ENCODE measurements around the gene NPAS3.

Gene NPAS3

GRCh38 chr14:33103489-33103888, 164.8 kb downstream of the NPAS3 start:
- no peak overlapping the region for H3K9ac ChIP-seq (ENCODE audit: low read length)

GRCh38 chr14:33103966-33104365, 165.3 kb downstream of the NPAS3 start:
- no peaks in the 10 kb centered on the region for H3K27me3 ChIP-seq (ENCODE audit: control insufficient read depth, insufficient read depth, low read length)
- no peaks in the 10 kb centered on the region for H3K36me3 ChIP-seq (ENCODE audit: control insufficient read depth, low read depth, low read length)
- no peaks in the 10 kb centered on the region for H3K4me1 ChIP-seq (ENCODE audit: control insufficient read depth, low read depth, low read length)
- no peak overlapping the region for H3K9ac ChIP-seq (ENCODE audit: low read length)
- no peak overlapping the region for H3K27ac ChIP-seq (ENCODE audit: low read length)
- H3K4me3 ChIP-seq (ENCODE audit: low read length), result no peak overlapping the region
- no peaks in the 10 kb centered on the region for H3K9me3 ChIP-seq (ENCODE audit: control insufficient read depth, low read depth, low read length)

More at GRCh38 chr14:33103489-33103888, 164.8 kb downstream of the NPAS3 start:
- no peaks in the 10 kb centered on the region for H3K9me3 ChIP-seq (ENCODE audit: control insufficient read depth, low read depth, low read length)
- H3K36me3 ChIP-seq (ENCODE audit: control insufficient read depth, low read depth, low read length), result no peaks in the 10 kb centered on the region
- no peaks in the 10 kb centered on the region for H3K27me3 ChIP-seq (ENCODE audit: control insufficient read depth, insufficient read depth, low read length)
- H3K27ac ChIP-seq (ENCODE audit: low read length), result no peak overlapping the region
- no peak overlapping the region for H3K4me3 ChIP-seq (ENCODE audit: low read length)
- H3K4me1 ChIP-seq (ENCODE audit: control insufficient read depth, low read depth, low read length), result no peaks in the 10 kb centered on the region

GRCh38 chr14:33110737-33111443, 172.2 kb downstream of the NPAS3 start:
- Histone ChIP-seq H3K27me3 (ENCODE audit: control insufficient read depth, insufficient read depth, low read length) (no peaks in the 10 kb centered on the region), H3K4me1 (ENCODE audit: control insufficient read depth, low read depth, low read length) (peaks cover 9% of the 10 kb centered on the region), H3K9me3 (ENCODE audit: control insufficient read depth, low read depth, low read length) (no peaks in the 10 kb centered on the region), H3K36me3 (ENCODE audit: control insufficient read depth, low read depth, low read length) (no peaks in the 10 kb centered on the region), H3K4me3 (ENCODE audit: low read length) (no peak overlapping the region), H3K9ac (ENCODE audit: low read length) (no peak overlapping the region), H3K27ac (ENCODE audit: low read length) (no peak overlapping the region)

- Histone ChIP-seq H3K9me3 (ENCODE audit: control insufficient read depth, low read depth, low read length) (no peaks in the 10 kb centered on the region), H3K4me3 (ENCODE audit: low read length) (no peak overlapping the region), H3K4me1 (ENCODE audit: control insufficient read depth, low read depth, low read length) (peaks cover 14% of the 10 kb centered on the region), H3K27ac (ENCODE audit: low read length) (no peak overlapping the region), H3K27me3 (ENCODE audit: control insufficient read depth, insufficient read depth, low read length) (no peaks in the 10 kb centered on the region), H3K36me3 (ENCODE audit: control insufficient read depth, low read depth, low read length) (no peaks in the 10 kb centered on the region), H3K9ac (ENCODE audit: low read length) (no peak overlapping the region)
Observed at GRCh38 chr14:33114331-33114730, 175.7 kb downstream of the NPAS3 start.

GRCh38 chr14:33118668-33119067, 180.0 kb downstream of the NPAS3 start:
- no peak overlapping the region for H3K4me3 ChIP-seq (ENCODE audit: low read length)
- H3K27me3 ChIP-seq (ENCODE audit: control insufficient read depth, insufficient read depth, low read length), result no peaks in the 10 kb centered on the region
- no peak overlapping the region for H3K9ac ChIP-seq (ENCODE audit: low read length)
- H3K4me1 ChIP-seq (ENCODE audit: control insufficient read depth, low read depth, low read length), result peaks cover 6% of the 10 kb centered on the region
- H3K36me3 ChIP-seq (ENCODE audit: control insufficient read depth, low read depth, low read length), result no peaks in the 10 kb centered on the region
- H3K9me3 ChIP-seq (ENCODE audit: control insufficient read depth, low read depth, low read length), result no peaks in the 10 kb centered on the region
- no peak overlapping the region for H3K27ac ChIP-seq (ENCODE audit: low read length)

GRCh38 chr14:33120341-33120740, 181.7 kb downstream of the NPAS3 start:
- Histone ChIP-seq H3K27me3 (ENCODE audit: control insufficient read depth, insufficient read depth, low read length) (no peaks in the 10 kb centered on the region), H3K9me3 (ENCODE audit: control insufficient read depth, low read depth, low read length) (no peaks in the 10 kb centered on the region), H3K27ac (ENCODE audit: low read length) (no peak overlapping the region), H3K4me1 (ENCODE audit: control insufficient read depth, low read depth, low read length) (peaks cover 6% of the 10 kb centered on the region), H3K36me3 (ENCODE audit: control insufficient read depth, low read depth, low read length) (no peaks in the 10 kb centered on the region), H3K9ac (ENCODE audit: low read length) (no peak overlapping the region), H3K4me3 (ENCODE audit: low read length) (no peak overlapping the region)

GRCh38 chr14:33120966-33121365, 182.3 kb downstream of the NPAS3 start:
- Histone ChIP-seq H3K4me3 (ENCODE audit: low read length) (no peak overlapping the region), H3K4me1 (ENCODE audit: control insufficient read depth, low read depth, low read length) (peaks cover 5% of the 10 kb centered on the region), H3K27ac (ENCODE audit: low read length) (no peak overlapping the region), H3K9me3 (ENCODE audit: control insufficient read depth, low read depth, low read length) (no peaks in the 10 kb centered on the region), H3K27me3 (ENCODE audit: control insufficient read depth, insufficient read depth, low read length) (no peaks in the 10 kb centered on the region), H3K36me3 (ENCODE audit: control insufficient read depth, low read depth, low read length) (no peaks in the 10 kb centered on the region), H3K9ac (ENCODE audit: low read length) (no peak overlapping the region)

GRCh38 chr14:33123281-33123680, 184.6 kb downstream of the NPAS3 start:
- Histone ChIP-seq H3K4me3 (ENCODE audit: low read length) (no peak overlapping the region), H3K4me1 (ENCODE audit: control insufficient read depth, low read depth, low read length) (no peaks in the 10 kb centered on the region), H3K9me3 (ENCODE audit: control insufficient read depth, low read depth, low read length) (no peaks in the 10 kb centered on the region), H3K36me3 (ENCODE audit: control insufficient read depth, low read depth, low read length) (no peaks in the 10 kb centered on the region), H3K27ac (ENCODE audit: low read length) (no peak overlapping the region), H3K27me3 (ENCODE audit: control insufficient read depth, insufficient read depth, low read length) (no peaks in the 10 kb centered on the region), H3K9ac (ENCODE audit: low read length) (no peak overlapping the region)

GRCh38 chr14:33126433-33126832, 187.8 kb downstream of the NPAS3 start:
- no peaks in the 10 kb centered on the region for H3K4me1 ChIP-seq (ENCODE audit: control insufficient read depth, low read depth, low read length)
- no peak overlapping the region for H3K27ac ChIP-seq (ENCODE audit: low read length)
- no peaks in the 10 kb centered on the region for H3K9me3 ChIP-seq (ENCODE audit: control insufficient read depth, low read depth, low read length)
- H3K27me3 ChIP-seq (ENCODE audit: control insufficient read depth, insufficient read depth, low read length), result no peaks in the 10 kb centered on the region
- H3K4me3 ChIP-seq (ENCODE audit: low read length), result no peak overlapping the region
- H3K36me3 ChIP-seq (ENCODE audit: control insufficient read depth, low read depth, low read length), result no peaks in the 10 kb centered on the region
- H3K9ac ChIP-seq (ENCODE audit: low read length), result no peak overlapping the region

GRCh38 chr14:33127531-33127930, 188.9 kb downstream of the NPAS3 start:
- Histone ChIP-seq H3K9me3 (ENCODE audit: control insufficient read depth, low read depth, low read length) (no peaks in the 10 kb centered on the region), H3K4me3 (ENCODE audit: low read length) (no peak overlapping the region), H3K27ac (ENCODE audit: low read length) (no peak overlapping the region), H3K27me3 (ENCODE audit: control insufficient read depth, insufficient read depth, low read length) (no peaks in the 10 kb centered on the region), H3K9ac (ENCODE audit: low read length) (no peak overlapping the region), H3K36me3 (ENCODE audit: control insufficient read depth, low read depth, low read length) (no peaks in the 10 kb centered on the region), H3K4me1 (ENCODE audit: control insufficient read depth, low read depth, low read length) (no peaks in the 10 kb centered on the region)

GRCh38 chr14:33131801-33132200, 193.1 kb downstream of the NPAS3 start:
- Histone ChIP-seq H3K9ac (ENCODE audit: low read length) (no peak overlapping the region), H3K36me3 (ENCODE audit: control insufficient read depth, low read depth, low read length) (no peaks in the 10 kb centered on the region), H3K4me1 (ENCODE audit: control insufficient read depth, low read depth, low read length) (peaks cover 15% of the 10 kb centered on the region), H3K4me3 (ENCODE audit: low read length) (no peak overlapping the region), H3K9me3 (ENCODE audit: control insufficient read depth, low read depth, low read length) (no peaks in the 10 kb centered on the region), H3K27me3 (ENCODE audit: control insufficient read depth, insufficient read depth, low read length) (no peaks in the 10 kb centered on the region), H3K27ac (ENCODE audit: low read length) (no peak overlapping the region)

- peaks cover 15% of the 10 kb centered on the region for H3K4me1 ChIP-seq (ENCODE audit: control insufficient read depth, low read depth, low read length)
- H3K9me3 ChIP-seq (ENCODE audit: control insufficient read depth, low read depth, low read length), result no peaks in the 10 kb centered on the region
- H3K4me3 ChIP-seq (ENCODE audit: low read length), result no peak overlapping the region
- no peak overlapping the region for H3K9ac ChIP-seq (ENCODE audit: low read length)
- no peak overlapping the region for H3K27ac ChIP-seq (ENCODE audit: low read length)
- H3K36me3 ChIP-seq (ENCODE audit: control insufficient read depth, low read depth, low read length), result no peaks in the 10 kb centered on the region
- H3K27me3 ChIP-seq (ENCODE audit: control insufficient read depth, insufficient read depth, low read length), result no peaks in the 10 kb centered on the region
Observed at GRCh38 chr14:33134162-33134561, 195.5 kb downstream of the NPAS3 start.

All from iPS-18a (cell line).